HG03521 (cell line): ENCODE measurements around the gene SCAMP1.
"Not testable (repeated sequence)": the region's sequence is repeated elsewhere in the genome, so short reads cannot be mapped to it uniquely, and the experiment has no call there.

ENCODE experiments used
- ATAC-seq: cut with Tn5 transposase; IDR thresholded peaks from one replicate; pipeline ENCODE4 v1.9.1; 2021; ENCODE audit warnings: mild to moderate bottlenecking, moderate library complexity; ENCODE audit not compliant: unreplicated experiment

The SCAMP1 gene

GRCh38 chr5:78359831-78360673, at the start of gene SCAMP1:
TSS of gene SCAMP1 (plus strand) at chr5:78360617. CDS start at chr5:78360672, 55 bp downstream.
- ATAC-seq, result peak; percentile 80

- ATAC-seq, result no peak
These were observed 42.9 kb upstream of the SCAMP1 start for GRCh38 chr5:78317515-78317914.

GRCh38 chr5:78318337-78318736, 42.1 kb upstream of the SCAMP1 start:
- no peak for ATAC-seq

GRCh38 chr5:78320401-78320800, 40.0 kb upstream of the SCAMP1 start:
- no peak for ATAC-seq

GRCh38 chr5:78323241-78323640, 37.2 kb upstream of the SCAMP1 start:
- ATAC-seq, result no peak

GRCh38 chr5:78326930-78327329, 33.5 kb upstream of the SCAMP1 start:
- ATAC-seq, result no peak

GRCh38 chr5:78327761-78328510, 32.5 kb upstream of the SCAMP1 start:
- ATAC-seq, result no peak

GRCh38 chr5:78328585-78329173, 31.7 kb upstream of the SCAMP1 start:
- no peak for ATAC-seq

- ATAC-seq, result no peak
These were observed 28.8 kb upstream of the SCAMP1 start for GRCh38 chr5:78331523-78332080.

- ATAC-seq, result no peak
These were observed 25.6 kb upstream of the SCAMP1 start for GRCh38 chr5:78334811-78335210.

- ATAC-seq, result no peak
These were observed 24.4 kb upstream of the SCAMP1 start for GRCh38 chr5:78335976-78336375.

- ATAC-seq, result no peak
These were observed 23.7 kb upstream of the SCAMP1 start for GRCh38 chr5:78336698-78337097.

- no peak for ATAC-seq
These were observed 20.6 kb upstream of the SCAMP1 start for GRCh38 chr5:78339617-78340436.

- no peak for ATAC-seq
These were observed 19.0 kb upstream of the SCAMP1 start for GRCh38 chr5:78341440-78341839.

- no peak for ATAC-seq
These were observed 14.9 kb upstream of the SCAMP1 start for GRCh38 chr5:78345485-78345884.

GRCh38 chr5:78353520-78353919, 6.9 kb upstream of the SCAMP1 start:
- no peak for ATAC-seq

- ATAC-seq, result no peak
These were observed 6.2 kb upstream of the SCAMP1 start for GRCh38 chr5:78354066-78354670.

GRCh38 chr5:78355561-78355960, 4.9 kb upstream of the SCAMP1 start:
- no peak for ATAC-seq

- ATAC-seq, result not testable (repeated sequence)
These were observed 974 bp upstream of the SCAMP1 start for GRCh38 chr5:78359455-78359830.

GRCh38 chr5:78360674-78360923, 182 bp downstream of the SCAMP1 start:
- ATAC-seq, result no peak
